A549 (cell line): ENCODE data around the gene ECPAS. TPM values are rescaled to one million over a fixed set of nuclear protein-coding genes. Genes with fewer than 3 reads are reported as not detected.

Source experiments
- ATAC-seq, 2 experiments: fragments of 200-7000 bp in 1 of 2; fragments of >200 bp in 1 of 2; cut with Nextera tagmentation in 1 of 2; cut with Tn5 transposase in 1 of 2; 3 replicates each; pipeline versions ENCODE4 v1.8.0 to v1.9.1; 2018 to 2020; ENCODE audit warnings: mild to moderate bottlenecking in 1 of 2, moderate library complexity in 1 of 2
- CTCF ChIA-PET: fragments of 300-600 bp; sonication (Branson Sonifier 250); formaldehyde crosslinking; extraction: SDS; loops from one replicate; lab custom pipeline; 2021; ENCODE audit warnings: antibody characterized with exemption, inconsistent platforms; lab: Yijun Ruan, JAX
- POLR2A ChIA-PET: fragments of 350-600 bp; formaldehyde crosslinking; extraction: SDS; loops from one replicate; lab custom pipeline; 2021; ENCODE audit warnings: antibody characterized with exemption, inconsistent platforms; lab: Yijun Ruan, JAX
- DNase-seq, 2 experiments: peaks; one replicate each; pipeline versions ENCODE4 v3.0.0 to v3.0.0-alpha.2; 2011 to 2016; ENCODE audit warnings: low read depth in 1 of 2, low spot score in 1 of 2
- FAIRE-seq: peaks from 2 replicates; lab custom pipeline; 2011; peaks lifted over from hg19 to GRCh38; lab: Jason Lieb, UNC
- H3K27ac ChIP-seq, 2 experiments: fragments of >200 bp; sonication (Bioruptor Twin); formaldehyde crosslinking; 3 replicates each; pipeline ENCODE4 v1.5.1; 2016 to 2017
- H3K4me1 ChIP-seq: fragments of >200 bp; sonication (Bioruptor Twin); formaldehyde crosslinking; 3 replicates; pipeline ENCODE4 v1.6.1; 2016
- H3K4me2 ChIP-seq: fragments of >200 bp; sonication (Bioruptor Twin); formaldehyde crosslinking; 3 replicates; pipeline ENCODE4 v1.6.1; 2016
- H3K4me3 ChIP-seq: fragments of >200 bp; sonication (Bioruptor Twin); formaldehyde crosslinking; 3 replicates; pipeline ENCODE4 v1.5.1; 2016
- H3K9me3 ChIP-seq: fragments of >200 bp; sonication (Bioruptor Twin); formaldehyde crosslinking; 3 replicates; pipeline ENCODE4 v1.6.1; 2016
- BHLHE40 ChIP-seq: IDR thresholded peaks from 2 replicates; pipeline ENCODE4 v1.6.1; 2012; ENCODE audit warnings: low read depth, low read length, inconsistent platforms
- CBX2 ChIP-seq: fragments of 200-600 bp; sonication (generic); IDR thresholded peaks from 2 replicates; pipeline ENCODE4 v1.6.1; 2016; ENCODE audit warnings: low read depth, mild to moderate bottlenecking, borderline replicate concordance
- CBX8 ChIP-seq: fragments of 200-600 bp; sonication (generic); IDR thresholded peaks from 2 replicates; pipeline ENCODE4 v1.6.1; 2016
- CEBPB ChIP-seq, 2 experiments: fragments of >200 bp in 1 of 2; sonication (Bioruptor Twin) in 1 of 2; formaldehyde crosslinking in 1 of 2; IDR thresholded peaks; 2 replicates each; pipeline ENCODE4 v1.6.1; 2012 to 2016
- EHF ChIP-seq: fragments of 250-450 bp; sonication (Bioruptor Pico); IDR thresholded peaks from 2 replicates; pipeline ENCODE4 v1.5.0; 2020; ENCODE audit warnings: mild to moderate bottlenecking
- EHMT2 ChIP-seq: fragments of 200-600 bp; sonication (generic); IDR thresholded peaks from 2 replicates; pipeline ENCODE4 v1.6.1; 2016; ENCODE audit warnings: antibody characterized with exemption, low read depth, mild to moderate bottlenecking, moderate library complexity
- ESRRA ChIP-seq: fragments of 150-350 bp; IDR thresholded peaks from 2 replicates; pipeline ENCODE4 v1.6.1; 2014; ENCODE audit warnings: mild to moderate bottlenecking, low read length, borderline replicate concordance
- FOSB ChIP-seq: fragments of 250-450 bp; sonication (Bioruptor Pico); IDR thresholded peaks from 2 replicates; pipeline ENCODE4 v1.5.0; 2020; ENCODE audit warnings: mild to moderate bottlenecking, moderate library complexity
- FOXS1 ChIP-seq: fragments of 250-450 bp; sonication (Bioruptor Pico); IDR thresholded peaks from 2 replicates; pipeline ENCODE4 v1.5.0; 2020; ENCODE audit warnings: mild to moderate bottlenecking, moderate library complexity
- HEYL ChIP-seq: fragments of 250-450 bp; sonication (Bioruptor Pico); IDR thresholded peaks from 2 replicates; pipeline ENCODE4 v1.8.0; 2021; ENCODE audit warnings: mild to moderate bottlenecking, moderate library complexity
- HOXA7 ChIP-seq: fragments of 250-450 bp; sonication (Bioruptor Pico); IDR thresholded peaks from 2 replicates; pipeline ENCODE4 v1.5.0; 2020; ENCODE audit warnings: mild to moderate bottlenecking, moderate library complexity
- HOXB5 ChIP-seq: fragments of 250-450 bp; sonication (Bioruptor Pico); IDR thresholded peaks from 2 replicates; pipeline ENCODE4 v1.5.0; 2020; ENCODE audit warnings: mild to moderate bottlenecking, moderate library complexity
- JUNB ChIP-seq: fragments of >200 bp; sonication (Bioruptor Twin); formaldehyde crosslinking; IDR thresholded peaks from 2 replicates; pipeline ENCODE4 v1.6.1; 2016
- KDM5A ChIP-seq: fragments of 200-600 bp; sonication (generic); IDR thresholded peaks from 2 replicates; pipeline ENCODE4 v1.6.1; 2016; ENCODE audit warnings: antibody characterized with exemption, mild to moderate bottlenecking
- NFE2L2 ChIP-seq: fragments of 150-350 bp; conservative IDR thresholded peaks from 2 replicates; pipeline ENCODE4 v1.6.1; 2014; ENCODE audit warnings: low read length
- POLR2AphosphoS2 ChIP-seq: conservative IDR thresholded peaks from 2 replicates; pipeline ENCODE4 v1.6.1; 2012; ENCODE audit warnings: low read length, improper control_type of control experiment, inconsistent platforms
- RCOR1 ChIP-seq: fragments of 150-350 bp; IDR thresholded peaks from 2 replicates; pipeline ENCODE4 v1.6.1; 2014; ENCODE audit warnings: antibody characterized with exemption, low read length, low read depth
- SMC3 ChIP-seq: fragments of >200 bp; sonication (Bioruptor Twin); formaldehyde crosslinking; IDR thresholded peaks from 3 replicates; pipeline ENCODE4 v1.6.1; 2018; ENCODE audit warnings: inconsistent platforms
- TFCP2L1 ChIP-seq: fragments of 250-450 bp; sonication (Bioruptor Pico); IDR thresholded peaks from 2 replicates; pipeline ENCODE4 v1.5.0; 2021; ENCODE audit warnings: mild to moderate bottlenecking
- ZC3H11A ChIP-seq: fragments of 450-650 bp; IDR thresholded peaks from 2 replicates; pipeline ENCODE4 v1.6.1; 2014; ENCODE audit warnings: antibody characterized with exemption, mild to moderate bottlenecking
- ZNF302 ChIP-seq: fragments of 250-450 bp; sonication (Bioruptor Pico); IDR thresholded peaks from 2 replicates; pipeline ENCODE4 v1.9.0; 2021; ENCODE audit warnings: inconsistent platforms, mild to moderate bottlenecking, moderate library complexity
- WGBS: methylation state at CpG from one replicate; pipeline ENCODE4 v1.1.6; 2017; ENCODE audit errors: missing lambda C conversion rate; 5-methylcytosine and 5-hydroxymethylcytosine counted together
- polyA plus RNA-seq, 4 experiments: library from polyadenylated mRNA; depleted of rRNA in 3 of 4; stranded (reverse); fragments of >200 nt; fragmentation: RNase III in 1 of 4; extraction: RNeasy Plus Mini Kit Qiagen cat#74134 plus additional on column Dnase treatment in 1 of 4; gene quantifications; 2 replicates in 3 of 4; 3 replicates in 1 of 4; pipeline ENCODE4 v1.2.3, GENCODE V29; 2011 to 2017
- TF ChIP-seq, protein P1 (sequence below): fragments of 150-350 bp; IDR thresholded peaks from 2 replicates; pipeline ENCODE4 v1.6.1; 2014; ENCODE audit warnings: low read depth, mild to moderate bottlenecking, low read length
- TF ChIP-seq, protein P2 (sequence below): fragments of >200 bp; sonication (Bioruptor Twin); formaldehyde crosslinking; IDR thresholded peaks from 3 replicates; pipeline ENCODE4 v1.5.1; 2016
- TF ChIP-seq, protein P3 (sequence below): IDR thresholded peaks from 2 replicates; pipeline ENCODE4 v1.6.1; 2012
- TF ChIP-seq, protein P4 (sequence below): fragments of >200 bp; sonication (Bioruptor Twin); formaldehyde crosslinking; IDR thresholded peaks from 3 replicates; pipeline ENCODE4 v1.6.1; 2016
- TF ChIP-seq, protein P5 (sequence below): fragments of >200 bp; sonication (Bioruptor Twin); formaldehyde crosslinking; IDR thresholded peaks from 2 replicates; pipeline ENCODE4 v1.6.1; 2016
- TF ChIP-seq, protein P6 (sequence below): fragments of 450-650 bp; IDR thresholded peaks from 2 replicates; pipeline ENCODE4 v1.6.1; 2014; ENCODE audit warnings: antibody characterized with exemption

ECPAS gene
- polyA plus RNA-seq, 2 of the 4 experiments (the other 2 are of a cell fraction), result 40.1 to 73.6 TPM

DNA sequence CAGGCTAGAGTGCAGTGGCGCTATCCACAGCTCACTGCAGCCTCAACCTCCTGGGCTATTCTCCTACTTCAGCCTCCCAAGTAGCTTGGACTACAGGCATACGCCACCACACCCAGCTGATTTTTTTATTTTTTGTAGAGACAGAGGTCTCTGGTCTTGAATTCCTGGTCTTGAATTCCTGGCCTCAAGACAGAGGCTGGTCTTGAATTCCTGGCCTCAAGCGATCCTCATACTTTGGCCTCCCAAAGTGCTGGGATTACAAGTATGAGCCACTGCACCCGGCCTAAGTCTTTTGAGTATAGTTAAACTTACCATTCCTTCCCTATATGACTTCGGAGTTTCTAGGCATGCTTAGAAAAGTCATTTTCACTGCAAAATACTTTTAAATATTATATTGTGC, 29.4 kb downstream of the ECPAS start:
- CTCF ChIA-PET, result interaction anchor here (1.2 kb wide), 1 partner anchor 8 kb away, joined by 5 read pairs; no protein-coding TSS in a partner anchor
- TF ChIP-seq EHF (CRISPR knock-in tag) (no peak), TFCP2L1 (CRISPR knock-in tag) (no peak), POLR2AphosphoS2 (no peak), ZNF302 (no peak)
- TF ChIP-seq, protein P1, sequence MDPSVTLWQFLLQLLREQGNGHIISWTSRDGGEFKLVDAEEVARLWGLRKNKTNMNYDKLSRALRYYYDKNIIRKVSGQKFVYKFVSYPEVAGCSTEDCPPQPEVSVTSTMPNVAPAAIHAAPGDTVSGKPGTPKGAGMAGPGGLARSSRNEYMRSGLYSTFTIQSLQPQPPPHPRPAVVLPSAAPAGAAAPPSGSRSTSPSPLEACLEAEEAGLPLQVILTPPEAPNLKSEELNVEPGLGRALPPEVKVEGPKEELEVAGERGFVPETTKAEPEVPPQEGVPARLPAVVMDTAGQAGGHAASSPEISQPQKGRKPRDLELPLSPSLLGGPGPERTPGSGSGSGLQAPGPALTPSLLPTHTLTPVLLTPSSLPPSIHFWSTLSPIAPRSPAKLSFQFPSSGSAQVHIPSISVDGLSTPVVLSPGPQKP, result no peak
- TF ChIP-seq, protein P2, sequence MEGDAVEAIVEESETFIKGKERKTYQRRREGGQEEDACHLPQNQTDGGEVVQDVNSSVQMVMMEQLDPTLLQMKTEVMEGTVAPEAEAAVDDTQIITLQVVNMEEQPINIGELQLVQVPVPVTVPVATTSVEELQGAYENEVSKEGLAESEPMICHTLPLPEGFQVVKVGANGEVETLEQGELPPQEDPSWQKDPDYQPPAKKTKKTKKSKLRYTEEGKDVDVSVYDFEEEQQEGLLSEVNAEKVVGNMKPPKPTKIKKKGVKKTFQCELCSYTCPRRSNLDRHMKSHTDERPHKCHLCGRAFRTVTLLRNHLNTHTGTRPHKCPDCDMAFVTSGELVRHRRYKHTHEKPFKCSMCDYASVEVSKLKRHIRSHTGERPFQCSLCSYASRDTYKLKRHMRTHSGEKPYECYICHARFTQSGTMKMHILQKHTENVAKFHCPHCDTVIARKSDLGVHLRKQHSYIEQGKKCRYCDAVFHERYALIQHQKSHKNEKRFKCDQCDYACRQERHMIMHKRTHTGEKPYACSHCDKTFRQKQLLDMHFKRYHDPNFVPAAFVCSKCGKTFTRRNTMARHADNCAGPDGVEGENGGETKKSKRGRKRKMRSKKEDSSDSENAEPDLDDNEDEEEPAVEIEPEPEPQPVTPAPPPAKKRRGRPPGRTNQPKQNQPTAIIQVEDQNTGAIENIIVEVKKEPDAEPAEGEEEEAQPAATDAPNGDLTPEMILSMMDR, result no peak
- DNase-seq, result no peak
- H3K27ac ChIP-seq, result no peak overlapping the region
- no peak overlapping the region for H3K4me2 ChIP-seq
- no peak for FAIRE-seq
- POLR2A ChIA-PET, result no interaction called here
- no peak overlapping the region for H3K4me3 ChIP-seq
- ATAC-seq, result no peak
- WGBS, result 93% methylated on average over 5 of the region's 5 CpGs
- peaks cover 15% of the 10 kb centered on the region for H3K4me1 ChIP-seq
- H3K9me3 ChIP-seq, result no peaks in the 10 kb centered on the region

DNA sequence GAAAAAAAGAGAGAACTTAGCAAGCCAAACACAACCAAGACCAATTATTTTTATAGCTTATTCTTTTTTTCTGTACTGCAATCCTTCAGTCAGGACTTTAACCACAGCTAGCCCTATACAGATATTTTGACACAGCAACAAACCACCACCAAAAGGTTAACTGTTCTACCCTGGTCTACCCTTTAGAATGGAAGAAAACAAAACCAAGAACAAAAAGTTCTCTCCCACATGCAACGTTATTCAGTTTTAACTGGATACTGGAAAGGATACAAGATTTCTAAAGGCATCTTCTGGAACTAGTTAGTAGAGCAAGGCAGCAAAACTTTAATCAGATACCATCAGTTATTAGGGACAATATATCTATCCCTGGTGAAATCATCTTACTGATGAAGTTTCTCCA, 32.6 kb downstream of the ECPAS start:
- CTCF ChIA-PET, result interaction anchor here (1.2 kb wide), 1 partner anchor 14 kb away, joined by 3 read pairs; no protein-coding TSS in a partner anchor
- Histone ChIP-seq H3K4me1 (peaks cover 5% of the 10 kb centered on the region; the same call in 1 of the 3 replicates), H3K4me2 (no peak overlapping the region), H3K4me3 (no peak overlapping the region), H3K27ac (no peak overlapping the region), H3K9me3 (no peaks in the 10 kb centered on the region)
- 63% methylated on average over 1 of the region's 1 CpG for WGBS
- DNase-seq (no peak), FAIRE-seq (no peak), ATAC-seq (no peak)
- TF ChIP-seq, protein P3, sequence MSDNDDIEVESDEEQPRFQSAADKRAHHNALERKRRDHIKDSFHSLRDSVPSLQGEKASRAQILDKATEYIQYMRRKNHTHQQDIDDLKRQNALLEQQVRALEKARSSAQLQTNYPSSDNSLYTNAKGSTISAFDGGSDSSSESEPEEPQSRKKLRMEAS, result no peak
- TF ChIP-seq CBX8 (no peak), HOXA7 (CRISPR knock-in tag) (no peak), HOXB5 (no peak), KDM5A (no peak), CBX2 (no peak), FOSB (CRISPR knock-in tag) (no peak), EHMT2 (no peak), NFE2L2 (no peak), ZC3H11A (no peak), FOXS1 (CRISPR knock-in tag) (no peak), CEBPB (IDR thresholded peaks at IDR 0.05) (no peak), TFCP2L1 (CRISPR knock-in tag) (no peak)
- TF ChIP-seq, protein P4, sequence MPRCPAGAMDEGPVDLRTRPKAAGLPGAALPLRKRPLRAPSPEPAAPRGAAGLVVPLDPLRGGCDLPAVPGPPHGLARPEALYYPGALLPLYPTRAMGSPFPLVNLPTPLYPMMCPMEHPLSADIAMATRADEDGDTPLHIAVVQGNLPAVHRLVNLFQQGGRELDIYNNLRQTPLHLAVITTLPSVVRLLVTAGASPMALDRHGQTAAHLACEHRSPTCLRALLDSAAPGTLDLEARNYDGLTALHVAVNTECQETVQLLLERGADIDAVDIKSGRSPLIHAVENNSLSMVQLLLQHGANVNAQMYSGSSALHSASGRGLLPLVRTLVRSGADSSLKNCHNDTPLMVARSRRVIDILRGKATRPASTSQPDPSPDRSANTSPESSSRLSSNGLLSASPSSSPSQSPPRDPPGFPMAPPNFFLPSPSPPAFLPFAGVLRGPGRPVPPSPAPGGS, result no peak
- POLR2A ChIA-PET, result no interaction called here

DNA sequence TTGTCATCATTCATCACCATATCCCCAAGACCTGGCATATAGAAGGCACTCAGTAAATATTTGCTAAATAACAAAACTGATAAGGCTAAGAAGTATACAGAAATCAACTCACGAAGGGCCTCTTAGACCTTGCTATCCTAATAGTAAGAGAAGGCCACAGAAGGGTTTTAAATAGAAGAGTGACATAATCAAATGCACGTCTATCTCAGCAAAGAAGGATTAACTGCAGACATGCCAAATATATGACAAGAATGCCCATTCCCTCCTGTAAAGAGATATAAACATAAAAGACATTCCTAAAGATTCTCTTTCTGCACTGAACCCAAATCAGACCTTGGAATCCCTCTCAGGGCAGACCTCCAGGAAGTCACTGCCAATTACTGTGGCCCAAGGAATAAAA, 34.1 kb downstream of the ECPAS start:
- WGBS, result 37% methylated on average over 2 of the region's 2 CpGs
- DNase-seq (no peak), FAIRE-seq (no peak), ATAC-seq (peak in 1 of 2 experiments; percentile 57; a peak in 3 of 6 replicates)
- H3K4me3 ChIP-seq, result no peak overlapping the region
- ChIA-PET POLR2A (no interaction called here), CTCF (interaction anchor here (1.2 kb wide), 1 partner anchor 23 kb away, joined by 4 read pairs; no protein-coding TSS in a partner anchor)
- H3K9me3 ChIP-seq, result no peaks in the 10 kb centered on the region
- H3K4me1 ChIP-seq, result peaks cover 5% of the 10 kb centered on the region; the same call in 1 of the 3 replicates
- no peak overlapping the region for H3K4me2 ChIP-seq
- no peak overlapping the region for H3K27ac ChIP-seq
- TF ChIP-seq, protein P3, result no peak
- TF ChIP-seq CBX8 (no peak), EHF (CRISPR knock-in tag) (no peak), BHLHE40 (no peak), RCOR1 (no peak), JUNB (no peak), HEYL (CRISPR knock-in tag) (no peak), SMC3 (no peak), ESRRA (no peak), CBX2 (no peak), FOXS1 (CRISPR knock-in tag) (no peak)
- TF ChIP-seq, protein P5, sequence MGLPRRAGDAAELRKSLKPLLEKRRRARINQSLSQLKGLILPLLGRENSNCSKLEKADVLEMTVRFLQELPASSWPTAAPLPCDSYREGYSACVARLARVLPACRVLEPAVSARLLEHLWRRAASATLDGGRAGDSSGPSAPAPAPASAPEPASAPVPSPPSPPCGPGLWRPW, result no peak
- TF ChIP-seq, protein P1, result no peak
- TF ChIP-seq, protein P6, sequence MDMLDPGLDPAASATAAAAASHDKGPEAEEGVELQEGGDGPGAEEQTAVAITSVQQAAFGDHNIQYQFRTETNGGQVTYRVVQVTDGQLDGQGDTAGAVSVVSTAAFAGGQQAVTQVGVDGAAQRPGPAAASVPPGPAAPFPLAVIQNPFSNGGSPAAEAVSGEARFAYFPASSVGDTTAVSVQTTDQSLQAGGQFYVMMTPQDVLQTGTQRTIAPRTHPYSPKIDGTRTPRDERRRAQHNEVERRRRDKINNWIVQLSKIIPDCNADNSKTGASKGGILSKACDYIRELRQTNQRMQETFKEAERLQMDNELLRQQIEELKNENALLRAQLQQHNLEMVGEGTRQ, result no peak
